Thoracic aorta endothelial cell (primary cell): ENCODE results near the gene CD3E. TPM values are rescaled to one million over a fixed set of nuclear protein-coding genes. Genes with fewer than 3 reads are reported as not detected.

Experiments used
- small RNA-seq: library from RNA; depleted of rRNA; stranded (forward); fragments of <200 nt; gene quantifications from one replicate; pipeline ENCODE3, GENCODE V24; 2012
- total RNA-seq: library from RNA; depleted of rRNA; stranded (reverse); fragments of >200 nt; gene quantifications from 2 replicates; pipeline ENCODE4 v1.2.3, GENCODE V29; 2012

The CD3E gene
- total RNA-seq = not detected in 2 replicates

GRCh38 chr11:118304568-118305248, at the start of gene CD3E:
CD3E (plus strand) TSS chr11:118304730; CDS start chr11:118304953, 223 bp downstream.

DNA sequence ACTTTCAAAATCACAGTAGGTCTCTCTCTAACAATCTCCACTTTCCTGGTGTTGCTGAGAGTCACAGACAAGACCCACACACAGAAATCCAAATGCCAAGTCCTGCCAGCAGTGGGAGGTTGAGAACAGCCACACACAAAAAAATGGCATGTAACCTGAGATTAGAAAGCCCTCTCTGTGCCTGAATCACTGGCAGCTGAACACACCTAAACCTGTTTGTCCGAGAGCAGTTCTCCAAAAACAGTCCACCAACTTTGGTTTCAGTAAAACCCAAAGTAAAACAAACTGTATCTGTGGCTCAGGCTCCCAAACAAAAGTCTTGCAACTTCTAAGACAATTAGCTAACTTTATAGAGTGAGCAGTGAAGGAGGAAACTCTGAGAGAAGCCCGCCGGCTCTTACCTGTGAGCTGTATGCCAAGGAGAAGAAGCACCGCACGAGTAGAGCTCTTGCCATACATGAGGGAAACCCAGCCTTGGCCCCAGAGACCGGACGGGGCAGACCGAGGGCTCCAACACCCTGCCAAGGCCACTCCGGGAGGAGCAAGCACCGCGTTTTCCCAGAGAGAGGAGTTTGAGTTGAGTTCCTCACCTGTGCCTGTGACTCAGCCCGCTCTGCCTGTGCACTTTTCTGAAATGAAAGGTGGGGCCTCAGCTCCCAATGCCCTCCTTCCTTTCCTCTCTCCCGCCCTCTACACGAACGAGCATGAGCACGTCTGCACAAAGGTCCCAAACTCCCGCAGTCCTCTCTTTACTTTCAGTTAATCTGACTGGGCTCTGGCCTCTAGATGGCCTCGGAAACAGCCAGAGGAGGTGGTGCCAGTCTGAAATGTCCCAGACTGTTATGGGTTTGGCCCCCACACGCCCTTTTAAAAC, 40.6 kb upstream of the CD3E start, which contains the start of gene MPZL2:
MPZL2 (minus strand) TSS at position 603 of the 874 bp plus-strand sequence; CDS start at position 459, 144 bp downstream.

DNA sequence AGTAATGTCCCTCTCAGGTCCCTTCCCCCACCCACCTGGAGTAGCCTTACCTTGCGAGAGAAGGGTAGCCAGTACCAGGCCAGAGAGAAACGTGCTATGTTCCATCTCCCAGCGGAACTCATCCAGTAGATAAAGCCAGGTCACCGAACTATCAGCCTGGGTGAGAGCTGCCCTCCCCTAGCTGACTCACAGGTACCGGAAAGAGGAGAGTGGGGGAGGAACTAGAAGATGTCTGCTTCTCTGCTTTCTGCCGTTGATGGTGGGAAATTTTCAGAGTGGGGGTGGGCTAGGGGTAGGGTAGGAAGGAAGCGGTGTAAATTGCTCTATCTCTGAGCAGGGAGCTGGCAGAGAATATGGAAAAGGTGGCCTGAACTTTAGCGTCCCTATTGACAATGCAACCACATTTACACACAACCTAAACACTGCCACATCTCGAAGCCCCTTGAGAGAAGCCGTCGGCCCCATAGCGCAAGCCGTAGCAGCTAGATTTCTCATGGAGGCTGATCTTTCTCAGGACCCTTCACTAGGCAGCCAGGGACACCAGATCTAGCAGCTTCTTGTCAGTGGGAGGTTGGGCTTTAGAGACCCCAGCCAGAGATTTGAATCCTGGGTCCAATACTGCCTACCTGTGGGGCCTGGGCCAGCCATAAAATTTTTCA, 38.1 kb downstream of the CD3E start, which contains the start of gene CD3D:
CD3D (minus strand) TSS at position 203 of the 659 bp plus-strand sequence; CDS start at position 105, 98 bp downstream.

GRCh38 chr11:118343981-118344515, 39.5 kb downstream of the CD3E start, which contains the start of gene CD3G:
CD3G (plus strand) TSS chr11:118344344; CDS start chr11:118344424, 80 bp downstream.

DNA sequence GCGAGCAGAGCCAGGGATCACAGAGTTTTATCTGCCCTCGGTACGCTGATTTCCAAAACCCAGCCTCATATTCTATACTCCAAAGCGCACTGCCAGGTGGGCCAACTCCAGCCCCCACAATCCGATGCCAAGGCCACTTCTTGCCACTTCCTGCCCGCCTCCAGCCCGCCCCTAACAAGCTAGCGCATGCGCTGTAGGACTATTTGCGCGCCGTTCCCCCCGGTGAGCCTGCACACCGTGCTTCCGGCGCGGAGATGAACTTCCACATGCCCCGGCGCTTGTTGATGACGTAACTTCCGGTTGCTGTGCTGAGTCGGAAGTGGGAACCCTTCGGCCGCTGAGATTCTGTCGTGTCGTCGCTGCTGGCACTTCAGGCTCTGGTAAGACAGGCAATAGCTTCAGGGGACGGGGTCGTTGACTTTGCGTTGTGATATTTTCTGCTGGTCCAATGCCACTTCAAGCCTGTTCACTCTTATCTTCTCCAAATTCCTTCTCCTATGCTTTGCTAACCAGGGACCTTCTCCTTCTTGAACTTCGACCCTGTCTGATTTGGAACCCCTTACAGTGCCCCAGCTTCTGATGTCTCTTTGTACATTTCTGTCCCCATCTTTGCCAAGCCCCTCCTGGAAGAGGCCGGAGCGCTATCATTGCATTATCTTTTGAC, 54.9 kb downstream of the CD3E start, which contains the start of gene UBE4A:
UBE4A (plus strand) TSS at position 306 of the 664 bp plus-strand sequence. CDS start 5,481 bp downstream, outside the sequence.

Small RNA genes lying within 50 kb of the gene (small RNA-seq; reads per million reads assigned to genes)
- gene AP001582.1 = not detected

Other genes with a start within 250 kb of the CD3E start
- not detected in 2 replicates for gene TMPRSS4, start 227.7 kb upstream of the CD3E start, total RNA-seq
- gene SMIM35, start 217.8 kb upstream of the CD3E start, total RNA-seq = not detected in 2 replicates
- 0.13 and 0.14 TPM in 2 replicates for gene SCN4B, start 151.9 kb upstream of the CD3E start, total RNA-seq
- gene SCN2B, start 128.1 kb upstream of the CD3E start, total RNA-seq = not detected in 2 replicates
- 0.07 TPM in 1 of 2 replicates, not detected in the other for gene JAML, start 79.7 kb upstream of the CD3E start, total RNA-seq
- 11.8 and 14.1 TPM in 2 replicates for gene MPZL3, start 52.4 kb upstream of the CD3E start, total RNA-seq
- gene MPZL2, start 40.4 kb upstream of the CD3E start, total RNA-seq = 112 and 218 TPM in 2 replicates
- not detected in 2 replicates for gene CD3D, start 38.0 kb downstream of the CD3E start, total RNA-seq
- gene CD3G, start 39.6 kb downstream of the CD3E start, total RNA-seq = not detected in 2 replicates
- gene UBE4A, start 54.9 kb downstream of the CD3E start, total RNA-seq = 71.0 and 73.4 TPM in 2 replicates
- 46.3 and 56.8 TPM in 2 replicates for gene ATP5MG, start 96.9 kb downstream of the CD3E start, total RNA-seq
- 59.4 and 67.2 TPM in 2 replicates for gene KMT2A, start 131.8 kb downstream of the CD3E start, total RNA-seq
- gene TTC36, start 222.7 kb downstream of the CD3E start, total RNA-seq = 0.27 and 0.50 TPM in 2 replicates
- 8.5 and 13.6 TPM in 2 replicates for gene TMEM25, start 226.5 kb downstream of the CD3E start, total RNA-seq